ENCODE measurements around the gene STS.
A peak's percentile ranks its signal among the peaks of the same experiment; 100 is the strongest.
"Not testable (repeated sequence)": the region's sequence is repeated elsewhere in the genome, so short reads cannot be mapped to it uniquely, and the experiment has no call there.

Gene STS

GRCh38 chrX:7143076-7143475, 4.4 kb upstream of the STS start:
- DNase-seq, result no peak

DNA sequence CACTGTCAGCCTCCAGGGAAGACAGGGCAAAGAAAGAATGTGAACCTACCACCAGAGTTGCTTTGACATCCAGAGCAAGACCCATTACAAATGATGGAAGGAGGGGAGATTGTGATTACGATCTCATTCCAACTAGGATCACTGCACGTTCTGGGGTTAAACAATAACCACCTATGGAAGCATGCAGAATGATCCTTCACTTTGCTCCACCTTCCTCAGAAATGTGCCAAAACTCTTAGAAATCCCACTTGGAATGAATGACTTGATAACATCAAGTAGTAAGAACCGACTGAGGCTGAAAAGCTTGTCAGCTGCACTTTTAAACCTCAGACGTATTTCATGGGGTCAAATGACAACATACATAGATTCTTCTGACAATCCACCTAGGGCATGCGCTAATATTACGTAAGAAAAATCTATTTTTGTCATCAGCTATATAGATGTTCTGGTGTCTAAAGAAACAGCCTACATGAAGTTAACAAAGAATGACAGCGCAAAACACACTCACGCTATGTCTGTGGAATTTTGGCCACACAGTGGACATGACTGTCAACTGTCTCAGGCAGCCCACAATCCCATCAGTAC, 3.5 kb upstream of the STS start:
- no peak for DNase-seq

GRCh38 chrX:7145454-7145853, 2.1 kb upstream of the STS start:
- no peak for DNase-seq

DNA sequence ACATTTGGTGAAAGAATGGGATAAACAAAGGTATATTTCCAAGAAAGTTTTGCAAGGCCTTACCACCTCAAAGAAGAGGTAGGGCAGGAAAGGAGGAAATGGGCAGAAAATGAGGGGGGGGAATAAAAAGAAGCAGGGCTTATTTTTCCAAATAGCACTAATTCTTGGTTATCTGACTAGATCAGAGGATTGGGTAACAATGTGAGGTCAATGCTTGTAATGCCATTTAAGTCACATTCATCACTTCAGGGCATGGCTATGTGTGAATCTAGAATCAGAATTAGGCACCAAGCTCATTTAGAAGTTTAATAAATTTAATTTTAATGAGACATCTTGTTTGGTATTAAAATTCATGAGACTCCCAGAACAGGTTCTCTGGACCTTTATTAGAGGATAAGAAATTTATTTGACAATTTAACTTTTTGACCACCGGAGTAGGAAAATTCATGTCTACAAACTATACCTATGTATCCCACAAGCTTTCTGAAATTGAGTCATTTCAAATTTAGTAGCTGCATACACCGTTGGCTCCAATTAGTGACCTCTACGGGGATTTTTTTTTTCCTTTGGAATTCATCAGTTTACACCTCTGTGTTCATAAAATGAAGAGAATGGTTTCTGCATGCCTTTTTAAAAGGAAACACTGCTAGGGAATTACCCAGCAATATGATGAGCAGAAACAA, 1.4 kb upstream of the STS start:
- DNase-seq, result no peak

- DNase-seq, result no peak
Measured at GRCh38 chrX:7146703-7147412, 654 bp upstream of the STS start.

GRCh38 chrX:7147978-7148854, 704 bp downstream of the STS start, which contains the start of gene PUDP:
TSS of gene PUDP (minus strand) at chrX:7148153. CDS start at chrX:7148113, 40 bp downstream.
- peak; percentile 88 to 93 for DNase-seq

DNA sequence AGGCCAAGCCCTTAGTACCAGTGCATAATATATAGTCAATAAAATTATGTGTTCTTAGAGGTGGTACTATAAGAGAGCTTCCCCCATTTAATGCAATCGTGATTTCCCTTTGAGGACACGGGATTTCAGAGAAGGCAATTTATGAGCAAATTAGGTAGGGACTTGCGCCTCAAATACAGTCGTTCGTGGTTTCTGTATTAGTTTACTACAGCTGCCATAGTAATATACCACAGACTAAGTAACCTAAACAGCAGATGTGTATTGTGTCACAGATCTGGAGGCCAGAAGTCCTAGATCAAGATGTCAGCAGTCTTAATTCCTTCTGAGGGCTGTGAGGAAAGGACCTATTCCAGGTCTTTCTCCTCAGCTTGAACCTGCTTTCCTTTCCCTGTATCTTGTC, 1.9 kb downstream of the STS start:
- no peak for DNase-seq

- DNase-seq, result no peak
Measured at GRCh38 chrX:7153231-7153630, 5.7 kb downstream of the STS start.

- no peak for DNase-seq
Measured at GRCh38 chrX:7154041-7154597, 6.6 kb downstream of the STS start.

GRCh38 chrX:7155163-7155562, 7.7 kb downstream of the STS start:
- DNase-seq, result no peak

DNA sequence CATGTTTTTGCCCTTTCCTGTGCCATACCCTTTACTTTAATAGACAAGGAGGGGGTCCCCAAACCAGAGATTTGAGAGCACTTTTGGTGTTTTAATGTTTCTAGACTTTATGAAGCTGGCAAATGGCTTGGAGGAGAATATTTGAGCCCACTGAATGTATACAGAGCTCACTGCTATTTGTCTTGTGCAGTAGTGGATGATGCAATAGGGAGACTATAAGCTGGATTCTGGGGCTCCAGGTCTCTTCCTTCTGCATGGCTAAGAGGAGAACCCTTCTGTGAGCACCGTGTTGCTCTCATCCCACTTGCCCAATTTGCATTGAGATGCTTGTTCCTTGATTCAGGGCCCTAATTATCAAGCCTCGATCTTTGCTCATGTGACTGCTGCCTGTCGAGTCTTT, 9.4 kb downstream of the STS start:
- DNase-seq, result no peak

GRCh38 chrX:7158468-7158990, 11.0 kb downstream of the STS start:
- DNase-seq, result no peak

DNA sequence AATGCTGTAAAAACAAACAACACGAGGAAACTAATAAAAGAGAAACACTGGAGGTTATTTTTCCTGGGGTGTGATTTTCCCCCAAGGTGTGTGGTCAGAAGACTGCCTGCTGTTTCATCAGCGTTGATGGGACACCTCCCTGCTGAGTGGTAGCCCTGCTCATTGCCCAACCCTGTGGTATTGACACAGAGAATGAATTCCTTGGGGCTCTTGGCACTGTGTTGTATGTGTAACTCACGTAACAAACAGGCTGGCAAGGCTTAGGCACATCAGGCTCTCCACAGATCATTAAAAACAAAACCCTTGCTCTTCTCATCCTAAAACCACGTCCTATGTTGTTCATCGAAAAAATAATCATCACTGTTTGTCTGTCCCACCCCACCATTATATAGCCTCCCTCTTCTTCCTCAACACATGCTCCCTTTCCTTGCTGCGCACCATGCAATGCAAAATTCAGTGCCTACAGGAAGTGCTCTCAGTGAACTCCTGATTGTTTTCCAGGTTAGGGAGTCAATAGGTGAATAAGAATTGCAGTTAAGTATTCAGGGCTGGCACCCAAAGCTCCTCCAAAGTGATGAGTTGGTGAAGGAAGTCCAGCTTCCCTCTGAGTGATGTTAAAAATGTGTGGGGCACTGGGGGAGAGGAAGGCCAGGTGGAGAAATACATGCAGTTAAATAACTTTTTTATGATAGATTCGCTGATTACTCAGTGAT, 11.8 kb downstream of the STS start:
- DNase-seq, result no peak

- no peak for DNase-seq
Measured at GRCh38 chrX:7163146-7163677, 15.7 kb downstream of the STS start.

- DNase-seq, result no peak
Measured at GRCh38 chrX:7164174-7164573, 16.7 kb downstream of the STS start.

DNA sequence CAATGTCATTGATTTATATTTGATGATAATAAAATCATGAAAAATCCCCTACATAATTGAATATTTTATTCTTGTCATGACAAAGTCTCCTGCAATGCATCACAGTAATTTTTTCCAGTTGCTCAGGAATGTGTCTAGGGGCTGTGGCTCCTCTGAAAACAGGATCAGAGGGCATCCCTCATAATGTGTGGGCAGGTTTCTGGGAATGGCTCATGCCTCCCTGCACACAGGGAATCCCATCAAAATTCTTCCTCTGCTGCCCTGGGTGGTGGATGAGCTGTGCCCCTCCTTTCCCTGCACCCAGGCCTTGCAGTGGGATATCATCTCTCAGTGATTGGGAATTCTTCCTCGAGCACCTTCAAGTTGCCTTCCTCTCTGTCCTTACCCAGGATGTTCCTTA, 20.9 kb downstream of the STS start:
- DNase-seq, result no peak

GRCh38 chrX:7169627-7170026, 22.1 kb downstream of the STS start:
- no peak for DNase-seq

DNA sequence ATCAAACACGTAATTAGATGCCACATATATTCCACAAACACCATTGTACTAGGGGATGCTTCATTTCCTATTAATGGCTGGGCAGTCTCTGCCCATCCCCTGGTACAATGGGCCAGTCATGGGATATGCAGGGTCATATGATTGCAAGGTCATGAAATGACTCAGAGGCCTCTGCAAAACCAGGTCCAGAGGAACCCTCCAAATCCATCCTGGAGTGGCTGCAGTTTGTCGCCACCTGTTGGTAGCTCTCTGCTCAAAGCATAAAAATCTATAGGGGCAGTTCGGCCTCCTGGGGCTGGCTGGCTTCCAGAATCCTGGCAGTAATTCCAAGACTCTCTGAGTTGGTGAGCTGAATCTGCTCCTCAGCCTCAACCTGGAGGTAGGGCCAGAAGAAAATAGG, 23.4 kb downstream of the STS start:
- DNase-seq, result peak; percentile 49 to 62

DNA sequence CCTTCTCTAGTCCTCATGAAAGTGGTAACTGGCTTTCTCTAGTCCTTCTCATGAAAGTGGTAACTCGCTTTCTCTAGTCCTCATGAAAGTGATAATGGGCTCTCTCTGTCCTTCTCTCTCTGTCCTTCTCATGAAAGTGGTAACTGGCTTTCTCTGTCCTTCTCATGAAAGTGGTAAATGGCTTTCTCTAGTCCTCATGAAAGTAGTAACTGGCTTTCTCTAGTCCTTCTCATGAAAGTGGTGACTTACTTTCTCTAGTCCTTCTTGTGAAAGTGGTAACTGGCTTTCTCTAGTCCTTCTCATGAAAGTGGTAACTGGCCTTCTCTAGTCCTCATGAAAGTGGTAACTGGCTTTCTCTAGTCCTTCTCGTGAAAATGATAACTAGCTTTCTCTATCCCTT, 31.3 kb downstream of the STS start:
- DNase-seq, result not testable (repeated sequence)

DNA sequence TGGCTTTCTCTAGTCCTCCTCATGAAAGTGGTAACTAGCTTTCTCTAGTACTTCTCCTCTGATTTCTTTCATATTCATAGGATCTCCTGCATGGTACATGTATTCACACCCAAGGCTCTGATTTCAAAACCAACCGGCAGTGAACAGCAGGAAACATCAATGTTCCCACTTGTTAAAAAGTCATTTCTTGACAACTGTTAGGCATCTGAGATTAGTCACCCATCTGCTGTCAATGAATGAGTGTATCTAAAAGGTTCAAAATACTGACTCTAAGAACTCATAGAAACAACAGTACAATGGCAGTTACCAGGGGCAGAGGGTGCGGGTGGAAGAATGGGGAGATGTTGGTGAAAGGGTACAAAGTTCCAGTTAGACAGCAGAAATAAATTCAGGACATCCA, 31.9 kb downstream of the STS start:
- no peak for DNase-seq

- DNase-seq, result no peak
Measured at GRCh38 chrX:7184816-7185215, 37.3 kb downstream of the STS start.

GRCh38 chrX:7188672-7189071, 41.2 kb downstream of the STS start:
- DNase-seq, result no peak
